NCI-H1105 (cell line): ENCODE measurements around the gene CUL9.
A peak's percentile ranks its signal among the peaks of the same experiment; 100 is the strongest.
"Not testable (repeated sequence)": the region's sequence is repeated elsewhere in the genome, so short reads cannot be mapped to it uniquely, and the experiment has no call there.

ENCODE experiments used
- DNase-seq: peaks from one replicate; lab custom pipeline; 2025; lab: John Stamatoyannopoulos, UW

The CUL9 gene

GRCh38 chr6:43181942-43182860 lies at the start of gene CUL9:
Gene CUL9 (plus strand): TSS chr6:43182196. CDS start chr6:43184311, 2,115 bp downstream.
- peak; percentile 88 for DNase-seq

DNA sequence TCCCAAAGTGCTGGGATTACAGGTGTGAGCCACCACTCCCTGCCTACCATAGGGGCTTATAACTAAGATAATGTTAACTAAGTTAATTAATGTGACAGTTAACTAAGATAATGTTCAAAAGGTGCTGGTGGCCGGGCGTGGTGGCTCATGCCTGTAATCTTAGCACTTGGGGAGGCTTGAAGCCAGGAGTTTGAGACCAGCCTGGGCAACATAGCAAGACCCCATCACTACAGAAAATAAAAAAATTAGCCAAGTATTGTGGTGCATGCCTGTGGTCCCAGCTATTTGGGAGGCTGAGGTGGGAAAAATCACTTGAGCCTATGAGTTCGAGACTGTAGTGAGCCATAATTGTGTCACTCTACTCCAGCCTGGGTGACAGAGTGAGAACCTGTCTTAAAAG lies 43.7 kb upstream of the CUL9 start:
- DNase-seq: no peak

- not testable (repeated sequence) for DNase-seq
These were observed 42.0 kb upstream of the CUL9 start for GRCh38 chr6:43139973-43140372.

DNA sequence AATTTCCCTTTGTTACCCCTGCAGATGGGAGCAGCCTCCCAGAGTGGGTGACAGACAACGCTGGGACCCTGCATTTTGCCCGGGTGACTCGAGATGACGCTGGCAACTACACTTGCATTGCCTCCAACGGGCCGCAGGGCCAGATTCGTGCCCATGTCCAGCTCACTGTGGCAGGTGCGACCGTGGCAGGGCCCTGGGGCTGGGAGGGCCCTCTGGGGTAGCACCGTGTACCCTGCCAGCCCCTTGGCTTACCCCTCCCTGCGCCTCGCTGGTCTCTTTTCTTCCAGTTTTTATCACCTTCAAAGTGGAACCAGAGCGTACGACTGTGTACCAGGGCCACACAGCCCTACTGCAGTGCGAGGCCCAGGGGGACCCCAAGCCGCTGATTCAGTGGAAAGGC lies 40.4 kb upstream of the CUL9 start:
- no peak for DNase-seq

DNA sequence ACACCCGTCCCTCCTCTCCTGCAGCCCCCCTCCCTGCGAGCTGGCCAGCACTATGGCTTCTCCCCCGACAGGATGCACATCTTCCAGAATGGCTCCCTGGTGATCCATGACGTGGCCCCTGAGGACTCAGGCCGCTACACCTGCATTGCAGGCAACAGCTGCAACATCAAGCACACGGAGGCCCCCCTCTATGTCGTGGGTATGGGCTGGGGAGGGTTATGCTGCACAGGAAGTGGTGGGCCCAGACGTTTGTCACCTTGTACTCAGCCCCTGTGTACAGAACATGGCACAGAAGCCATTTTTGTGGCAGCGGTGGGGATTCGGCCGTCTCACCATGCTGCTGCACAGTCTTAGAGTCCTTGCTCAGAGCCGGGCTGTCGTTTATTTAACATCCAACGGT lies 39.9 kb upstream of the CUL9 start:
- no peak for DNase-seq

DNA sequence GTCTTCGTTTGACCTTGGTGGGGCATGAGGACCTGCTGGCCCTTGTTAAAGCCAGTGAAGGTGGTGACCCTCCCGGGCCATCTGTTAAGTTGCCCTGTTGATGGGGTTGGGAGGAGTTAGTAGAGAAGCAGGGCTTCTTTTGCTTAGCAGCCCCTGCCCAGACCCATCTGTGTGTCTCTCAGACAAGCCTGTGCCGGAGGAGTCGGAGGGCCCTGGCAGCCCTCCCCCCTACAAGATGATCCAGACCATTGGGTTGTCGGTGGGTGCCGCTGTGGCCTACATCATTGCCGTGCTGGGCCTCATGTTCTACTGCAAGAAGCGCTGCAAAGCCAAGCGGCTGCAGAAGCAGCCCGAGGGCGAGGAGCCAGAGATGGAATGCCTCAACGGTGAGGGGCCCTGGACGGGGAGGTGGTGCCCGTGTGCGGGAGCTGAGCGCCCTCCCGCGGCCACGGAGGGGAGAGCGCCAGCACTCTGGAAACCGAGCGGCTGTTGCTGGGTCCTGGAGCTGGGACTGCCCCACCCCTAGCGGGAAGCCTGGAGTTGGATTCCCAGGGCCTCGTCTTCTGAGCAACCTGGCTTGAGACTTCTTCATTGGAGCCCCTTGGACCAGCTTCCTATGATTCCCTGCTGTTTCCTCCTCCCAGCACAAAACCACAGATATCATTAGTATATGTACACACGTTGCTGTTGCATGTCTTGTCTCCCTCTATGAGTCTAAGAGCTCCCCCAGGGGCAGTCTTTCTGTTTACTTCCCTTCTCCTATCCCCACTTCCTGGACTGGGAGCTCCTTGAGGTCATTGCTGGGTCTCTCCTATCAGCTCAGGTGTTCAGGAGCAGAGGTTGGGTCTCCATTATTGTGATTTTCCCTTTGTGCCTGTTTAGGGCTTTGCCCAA lies 38.5 kb upstream of the CUL9 start:
- peak; percentile 63 for DNase-seq

DNA sequence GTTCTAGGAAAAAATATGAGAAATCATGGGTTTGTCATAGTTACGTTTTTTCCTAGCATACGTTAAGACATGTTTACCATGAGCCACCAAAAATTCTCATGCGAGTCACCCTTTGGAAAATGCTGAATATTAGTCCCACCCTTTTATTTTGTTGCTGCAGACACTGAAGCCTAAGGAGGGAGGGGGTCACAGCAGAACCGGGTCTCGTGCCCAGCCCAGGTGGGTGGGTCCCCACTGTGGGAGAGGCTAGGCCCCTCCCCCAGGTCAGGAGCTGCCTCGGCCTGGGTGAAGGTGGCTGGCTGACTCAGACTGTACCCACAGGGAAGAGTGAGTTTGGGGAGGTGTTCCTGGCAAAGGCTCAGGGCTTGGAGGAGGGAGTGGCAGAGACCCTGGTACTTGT lies 37.1 kb upstream of the CUL9 start:
- no peak for DNase-seq

GRCh38 chr6:43146261-43146660 lies 35.7 kb upstream of the CUL9 start:
- DNase-seq: no peak

DNA sequence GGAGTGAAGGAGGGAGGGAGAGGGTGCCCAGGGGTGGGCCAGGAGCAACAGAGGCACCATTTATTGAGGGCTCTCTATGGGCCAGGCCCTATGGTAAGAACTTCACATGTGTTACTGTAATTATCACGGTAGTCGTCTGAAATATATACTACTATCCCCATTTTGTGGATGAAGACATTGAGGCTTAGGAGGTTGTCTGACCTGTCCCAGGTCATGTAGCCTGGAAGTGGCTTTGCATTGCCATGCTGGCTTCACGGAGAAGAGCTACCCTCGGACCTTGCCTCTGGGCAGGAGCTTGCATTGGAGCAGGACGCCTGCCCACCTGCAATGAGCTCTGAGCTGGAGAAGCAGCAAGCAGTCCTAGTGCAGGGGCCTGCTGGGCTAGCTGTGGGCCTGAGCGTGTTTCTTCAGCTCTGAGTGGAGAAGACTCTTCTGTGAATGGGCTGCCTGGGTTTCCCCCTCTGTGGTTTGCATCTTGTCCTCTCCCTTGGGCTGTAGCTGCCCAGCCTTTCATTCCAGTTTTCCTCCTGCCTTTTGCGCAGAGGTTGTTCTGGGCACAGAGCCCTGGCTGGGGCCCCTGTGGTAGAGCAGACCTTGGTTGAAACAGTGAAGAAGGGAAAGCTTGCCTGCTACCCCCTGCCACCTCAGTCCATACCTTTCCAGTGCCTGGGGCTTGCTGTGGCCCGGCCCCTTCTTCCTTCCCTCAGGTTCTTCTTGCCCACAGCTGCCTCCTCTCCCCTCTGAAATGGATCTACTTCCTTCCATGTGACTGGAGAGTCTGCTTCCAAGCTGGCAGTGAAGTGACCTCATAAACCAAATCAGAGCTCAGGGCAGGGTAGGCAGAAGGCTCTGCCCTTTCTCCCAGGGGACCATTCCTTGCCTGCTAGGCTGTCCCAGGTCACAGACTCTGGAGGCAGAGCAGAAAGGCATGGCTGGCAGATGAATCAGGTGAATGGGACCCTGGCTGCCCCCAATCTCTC lies 35.0 kb upstream of the CUL9 start:
- DNase-seq: no peak

GRCh38 chr6:43147691-43148477 lies 34.1 kb upstream of the CUL9 start:
- no peak for DNase-seq

GRCh38 chr6:43149265-43149664 lies 32.7 kb upstream of the CUL9 start:
- no peak for DNase-seq

GRCh38 chr6:43150051-43150751 lies 31.8 kb upstream of the CUL9 start:
- DNase-seq: no peak

DNA sequence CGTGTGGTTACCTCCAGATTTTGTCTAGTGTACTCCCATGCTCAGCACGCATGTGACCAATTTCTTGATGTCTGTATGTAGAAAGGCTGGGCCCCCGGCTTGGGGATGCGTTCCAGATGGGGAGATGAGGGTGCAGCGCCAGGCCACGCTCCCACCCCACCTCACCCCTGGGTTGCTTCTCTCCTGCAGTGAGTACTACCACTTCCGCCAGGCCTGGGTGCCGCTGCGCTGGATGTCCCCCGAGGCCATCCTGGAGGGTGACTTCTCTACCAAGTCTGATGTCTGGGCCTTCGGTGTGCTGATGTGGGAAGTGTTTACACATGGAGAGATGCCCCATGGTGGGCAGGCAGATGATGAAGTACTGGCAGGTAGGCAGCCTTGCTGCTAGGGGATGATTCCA lies 22.4 kb upstream of the CUL9 start:
- DNase-seq: no peak

DNA sequence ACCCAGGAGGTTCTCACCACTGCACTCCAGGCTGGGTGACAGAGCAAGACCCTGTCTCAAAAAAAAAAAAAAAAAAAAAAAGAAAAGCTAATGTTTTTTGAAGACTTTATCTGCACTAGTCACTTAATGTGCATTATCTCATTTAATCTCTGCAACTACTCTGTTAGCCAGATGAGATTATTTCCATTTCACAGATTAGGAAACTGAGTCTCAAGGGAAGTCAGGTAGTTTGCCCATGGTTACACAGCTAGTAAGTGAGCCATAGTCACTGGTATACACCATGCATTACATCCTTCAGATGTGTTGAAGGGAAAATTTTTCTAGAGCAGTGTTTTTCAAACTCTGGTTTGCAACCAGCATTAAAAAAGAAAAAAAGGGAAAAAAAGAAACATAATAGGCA lies 18.1 kb upstream of the CUL9 start:
- no peak for DNase-seq

DNA sequence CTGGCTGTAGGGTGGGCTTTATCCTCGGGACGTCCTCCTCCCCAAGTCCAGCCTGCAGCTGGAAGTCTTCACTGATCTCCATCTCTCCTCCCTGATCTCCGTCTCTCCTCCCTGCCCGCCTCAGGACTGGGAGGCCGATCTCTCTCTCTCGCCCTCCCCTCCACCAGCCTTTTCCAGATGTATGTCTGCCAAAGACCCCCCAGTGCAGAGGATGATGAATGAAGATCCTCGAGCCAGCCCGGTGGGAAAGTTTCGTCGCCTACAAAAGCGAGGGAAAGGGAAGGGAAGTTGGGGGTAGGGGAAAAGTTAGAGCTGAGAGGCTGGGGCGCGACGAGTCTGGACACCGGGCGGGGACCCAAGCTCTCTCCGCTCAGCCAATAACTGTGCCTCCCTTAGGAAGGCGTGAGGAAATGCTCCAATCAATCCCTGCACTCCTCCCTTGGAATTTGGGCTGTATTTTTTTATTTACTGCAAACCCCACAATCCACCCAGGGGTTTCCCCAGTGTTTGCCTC lies 11.5 kb upstream of the CUL9 start:
- peak; percentile 58 for DNase-seq

DNA sequence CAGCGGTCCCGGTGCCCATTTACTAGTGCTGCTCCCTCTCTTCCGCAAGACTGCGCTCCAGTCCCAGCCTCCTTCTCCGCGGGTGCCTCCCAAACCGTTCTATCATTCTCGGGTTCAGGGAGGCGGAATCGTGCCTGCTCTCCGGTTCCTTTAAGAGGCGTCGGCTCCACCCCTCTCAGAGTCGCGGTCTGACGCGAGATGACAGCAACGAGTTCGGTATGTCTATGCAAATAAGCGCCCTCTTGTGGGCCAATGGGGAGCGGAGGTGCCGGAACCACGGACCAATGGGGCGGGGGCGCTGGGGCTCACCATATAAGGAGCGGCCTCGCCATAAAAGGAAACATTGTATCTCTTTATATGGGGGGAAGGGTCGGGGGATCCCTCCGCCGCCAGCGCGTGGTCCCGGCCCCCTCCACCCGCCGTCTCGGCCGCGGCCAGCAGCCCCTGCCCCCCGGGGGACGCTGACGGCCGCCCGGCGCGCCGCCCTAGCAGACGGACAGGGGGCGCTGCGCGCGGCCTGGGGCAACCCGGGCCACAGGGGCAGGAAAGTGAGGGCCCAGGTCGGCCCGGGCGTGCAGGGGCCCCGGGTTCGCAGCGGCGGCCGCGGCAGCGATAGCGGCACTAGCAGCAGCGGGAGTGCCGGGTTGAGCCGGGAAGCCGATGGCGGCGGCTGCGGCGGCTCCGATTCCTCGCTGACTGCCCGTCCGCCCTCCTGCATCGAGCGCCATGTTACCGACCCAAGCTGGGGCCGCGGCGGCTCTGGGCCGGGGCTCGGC lies 10.9 kb upstream of the CUL9 start, which contains the start of gene SRF:
Gene SRF (plus strand): TSS at position 339 of the 776 bp plus-strand sequence. CDS start 388 bp downstream, at position 727.
- peak; percentile 99 for DNase-seq

DNA sequence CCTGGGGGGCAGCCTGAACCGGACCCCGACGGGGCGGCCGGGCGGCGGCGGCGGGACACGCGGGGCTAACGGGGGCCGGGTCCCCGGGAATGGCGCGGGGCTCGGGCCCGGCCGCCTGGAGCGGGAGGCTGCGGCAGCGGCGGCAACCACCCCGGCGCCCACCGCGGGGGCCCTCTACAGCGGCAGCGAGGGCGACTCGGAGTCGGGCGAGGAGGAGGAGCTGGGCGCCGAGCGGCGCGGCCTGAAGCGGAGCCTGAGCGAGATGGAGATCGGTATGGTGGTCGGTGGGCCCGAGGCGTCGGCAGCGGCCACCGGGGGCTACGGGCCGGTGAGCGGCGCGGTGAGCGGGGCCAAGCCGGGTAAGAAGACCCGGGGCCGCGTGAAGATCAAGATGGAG lies 10.3 kb upstream of the CUL9 start:
- DNase-seq: peak; percentile 6

- DNase-seq: peak; percentile 12
These were observed 9.6 kb upstream of the CUL9 start for GRCh38 chr6:43172104-43173007.
